Mesangial cell (primary cell): ENCODE measurements around the gene ASF1A. TPM values are rescaled to one million over a fixed set of nuclear protein-coding genes. Genes with fewer than 3 reads are reported as not detected.

Experiments used
- total RNA-seq: library from RNA; depleted of rRNA; stranded (reverse); fragments of >200 nt; gene quantifications from 2 replicates; pipeline ENCODE4 v1.2.3, GENCODE V29; 2015

ASF1A gene
- 7.4 and 15.5 TPM in 2 replicates for total RNA-seq

GRCh38 chr6:118893807-118894424 is at the start of gene ASF1A:
Gene ASF1A, plus strand, starts transcription at chr6:118894152. Its CDS starts 262 bp downstream, at chr6:118894414.

GRCh38 chr6:118934461-118935330 is 40.7 kb downstream of the ASF1A start, which contains the start of gene MCM9:
Gene MCM9, minus strand, starts transcription at chr6:118935159. Its CDS starts 3,436 bp downstream, at chr6:118931723.

Other genes with a start within 250 kb of the ASF1A start
- gene CEP85L, start 242.6 kb upstream of the ASF1A start, total RNA-seq = 4.6 TPM in 2 replicates
- gene MCM9, start 41.0 kb downstream of the ASF1A start, total RNA-seq = 7.0 and 14.8 TPM in 2 replicates
- 0.38 and 0.49 TPM in 2 replicates for gene FAM184A, start 184.5 kb downstream of the ASF1A start, total RNA-seq